Dermis microvascular lymphatic vessel endothelial cell (primary cell): Measurements from ENCODE around the gene NDUFB10. TPM values are rescaled to one million over a fixed set of nuclear protein-coding genes. Genes with fewer than 3 reads are reported as not detected.

Experiments
- DNase-seq, 2 donors: peaks; one replicate each; pipeline versions ENCODE4 v3.0.0 to v3.0.0-alpha.2; 2010; ENCODE audit warnings: low read depth in 2 of 2
- total RNA-seq: library from RNA; depleted of rRNA; stranded (reverse); fragments of >200 nt; gene quantifications from 2 replicates; pipeline ENCODE4 v1.2.1, GENCODE V29; 2014

Gene NDUFB10
- total RNA-seq, 1 donor from 2014 or later, result 137 TPM

- DNase-seq, result peak in 1 of 2 donors; percentile 34
These were observed 25.2 kb downstream of the NDUFB10 start for GRCh38 chr16:1984347-1985225.

- DNase-seq, result no peak
These were observed 26.3 kb downstream of the NDUFB10 start for GRCh38 chr16:1985466-1986150.

GRCh38 chr16:1987198-1987597 lies 27.9 kb downstream of the NDUFB10 start:
- DNase-seq, result no peak

GRCh38 chr16:1989209-1990100 lies 30.1 kb downstream of the NDUFB10 start, which contains the start of gene SYNGR3:
Gene SYNGR3 (plus strand): TSS chr16:1989970. CDS start chr16:1990103, 133 bp downstream.
- no peak for DNase-seq

GRCh38 chr16:1990101-1990350 lies 30.7 kb downstream of the NDUFB10 start:
- no peak for DNase-seq

GRCh38 chr16:1990351-1991134 lies 31.2 kb downstream of the NDUFB10 start:
- DNase-seq, result no peak

- no peak for DNase-seq
These were observed 31.8 kb downstream of the NDUFB10 start for GRCh38 chr16:1991135-1991551.

- no peak for DNase-seq
These were observed 32.2 kb downstream of the NDUFB10 start for GRCh38 chr16:1991588-1991947.

- peak; percentile 79 to 95 for DNase-seq
These were observed 32.8 kb downstream of the NDUFB10 start for GRCh38 chr16:1991948-1992703.

- DNase-seq, result no peak
These were observed 33.5 kb downstream of the NDUFB10 start for GRCh38 chr16:1992704-1993317.

GRCh38 chr16:1993731-1994131 lies 34.4 kb downstream of the NDUFB10 start:
- DNase-seq, result no peak

- no peak for DNase-seq
These were observed 38.4 kb downstream of the NDUFB10 start for GRCh38 chr16:1997494-1998359.

- no peak for DNase-seq
These were observed 39.1 kb downstream of the NDUFB10 start for GRCh38 chr16:1998360-1998835.

GRCh38 chr16:1998852-1999801 lies 39.8 kb downstream of the NDUFB10 start:
- no peak for DNase-seq

GRCh38 chr16:1999866-2000514 lies 40.7 kb downstream of the NDUFB10 start:
- DNase-seq, result no peak

- no peak for DNase-seq
These were observed 41.7 kb downstream of the NDUFB10 start for GRCh38 chr16:2001035-2001434.
